HUDEP-2 (cell line): ENCODE data around the gene WDR45B.

Experiments
- DNase-seq, 76 experiments: peaks; one replicate each; lab custom pipeline; 2025; ENCODE audit not compliant: unreplicated experiment in 76 of 76; lab: John Stamatoyannopoulos, UW

Gene WDR45B

DNA sequence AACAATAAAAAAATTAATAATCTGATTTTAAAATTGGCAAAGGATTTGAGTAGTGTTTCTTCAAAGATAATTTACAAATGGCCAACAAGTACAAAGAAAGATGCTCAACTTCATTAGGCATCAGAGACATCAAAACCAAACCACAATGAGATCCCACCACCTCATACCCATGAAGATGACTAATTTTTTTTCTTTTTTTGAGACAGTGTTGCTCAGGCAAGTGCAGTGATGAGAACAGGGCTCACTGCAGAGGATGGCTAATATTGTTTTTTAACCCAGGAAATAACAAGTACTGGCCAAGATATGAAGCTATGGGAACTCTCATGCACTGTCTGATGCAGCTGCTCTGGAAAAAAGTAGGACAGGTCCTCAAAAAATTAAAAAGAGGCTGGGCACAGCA is 14.9 kb downstream of the WDR45B start:
- DNase-seq = no peak

DNA sequence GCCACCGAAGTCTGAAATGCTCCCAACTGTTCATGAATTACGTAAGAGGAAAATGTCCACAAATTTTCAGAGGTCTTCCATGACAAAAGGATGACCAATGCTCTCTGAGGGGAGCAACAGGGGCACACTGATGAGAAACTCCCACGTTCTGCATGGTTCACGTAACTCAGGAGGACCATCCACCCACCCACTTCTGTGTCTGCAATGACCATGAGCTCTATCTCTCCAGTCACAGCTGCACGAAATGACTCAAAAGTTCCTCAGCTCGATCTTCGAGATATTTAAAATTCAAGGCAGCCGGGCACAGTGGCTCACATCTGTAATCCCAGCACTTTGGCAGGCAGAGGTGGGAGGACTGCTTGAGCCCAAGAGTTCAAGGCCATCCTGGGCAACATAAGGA is 15.8 kb downstream of the WDR45B start:
- DNase-seq = peak in 5 of 76 experiments; percentile 2 to 31 (median 14)

DNA sequence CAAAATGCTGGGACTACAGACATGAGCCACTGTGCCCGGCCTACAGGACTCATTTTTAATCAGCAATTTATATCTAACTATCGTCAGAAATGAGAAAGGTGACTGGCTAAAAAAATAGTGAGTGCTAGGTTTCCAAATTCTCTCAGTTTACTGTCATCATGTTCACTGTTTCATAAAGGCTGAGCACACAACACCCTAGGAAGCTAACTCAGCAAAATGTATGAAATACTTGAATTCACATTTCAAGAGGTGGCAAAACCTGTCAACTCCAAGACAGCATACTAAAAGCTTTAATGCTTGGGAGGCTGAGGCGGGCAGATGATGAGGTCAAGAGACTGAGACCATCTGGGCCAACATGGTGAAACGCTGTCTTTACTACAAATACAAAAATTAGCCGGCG is 16.7 kb downstream of the WDR45B start:
- DNase-seq = no peak

DNA sequence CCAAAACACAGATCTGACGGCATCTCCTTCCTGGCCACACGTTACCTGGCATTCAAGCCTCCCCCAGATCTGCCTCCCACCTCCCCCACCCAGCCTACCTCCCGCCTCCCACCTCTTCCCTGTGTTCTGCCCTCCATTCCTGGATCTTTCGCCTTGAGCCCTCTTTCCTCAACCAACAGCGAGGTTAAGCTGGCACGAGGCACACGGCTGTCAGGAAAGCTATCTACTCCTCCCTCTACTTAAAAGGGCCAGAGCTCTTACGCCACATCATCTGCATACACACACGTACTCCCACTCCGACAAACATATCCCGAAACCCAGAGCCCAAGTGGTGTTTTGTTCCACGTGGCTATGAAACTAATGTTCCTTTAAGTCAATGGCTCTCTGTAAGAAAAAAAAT is 18.0 kb downstream of the WDR45B start:
- DNase-seq = no peak

DNA sequence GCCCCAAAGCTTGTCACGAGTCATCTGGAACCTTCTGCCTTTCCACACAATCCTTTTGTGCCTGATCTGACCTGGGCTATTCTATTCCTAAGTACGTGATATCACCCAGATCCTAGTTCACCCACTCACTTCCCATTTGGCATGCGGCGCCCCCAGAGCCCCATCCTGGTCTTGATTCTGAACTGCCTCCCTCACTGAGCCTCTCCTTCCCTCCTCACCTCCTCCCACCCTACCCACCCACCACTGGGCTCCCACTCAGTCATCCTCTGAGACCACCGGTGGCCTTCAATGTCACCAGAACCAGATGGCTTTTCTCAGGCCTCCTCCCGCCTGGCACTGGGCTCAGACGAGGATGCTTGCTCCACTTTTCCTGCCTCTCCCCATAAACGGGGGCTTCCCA is 18.5 kb downstream of the WDR45B start:
- no peak for DNase-seq

DNA sequence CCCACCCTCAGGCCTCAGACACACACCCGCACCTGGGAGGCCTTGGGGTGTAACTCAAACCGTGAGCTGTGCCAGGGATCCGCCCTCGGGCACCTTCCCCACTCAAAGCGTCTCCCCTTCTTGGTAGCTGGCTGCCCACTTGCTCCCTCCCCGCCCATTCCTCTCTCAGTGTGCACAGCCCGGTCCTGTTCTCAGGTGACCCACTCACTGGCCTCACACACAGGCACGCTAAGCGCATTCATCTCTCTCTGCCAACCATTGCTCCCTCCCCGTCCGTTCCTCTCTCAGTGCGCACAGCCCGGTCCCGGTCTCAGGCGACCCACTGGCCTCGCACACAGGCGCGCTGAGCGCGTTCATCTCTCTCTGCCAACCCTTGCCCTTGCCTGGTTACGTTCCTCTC is 20.8 kb downstream of the WDR45B start:
- DNase-seq = no peak

DNA sequence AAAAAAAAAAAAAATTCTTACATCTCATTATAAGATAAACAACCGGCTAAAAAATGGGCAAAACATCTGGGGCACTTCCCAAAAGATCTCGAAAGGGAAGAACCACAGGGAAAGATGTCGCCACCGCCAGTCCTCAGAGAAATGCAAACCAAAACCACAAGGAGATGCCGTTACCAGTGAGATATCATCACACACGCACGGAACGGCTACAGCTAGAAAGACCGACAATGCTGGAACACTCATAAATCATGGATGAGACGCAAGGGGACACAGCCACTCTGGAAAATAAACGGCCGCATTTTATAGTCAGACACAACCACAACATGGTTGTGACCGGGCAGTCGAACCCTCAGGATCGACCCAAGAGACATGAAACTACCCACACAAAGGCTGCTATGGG is 24.5 kb downstream of the WDR45B start:
- DNase-seq = no peak

DNA sequence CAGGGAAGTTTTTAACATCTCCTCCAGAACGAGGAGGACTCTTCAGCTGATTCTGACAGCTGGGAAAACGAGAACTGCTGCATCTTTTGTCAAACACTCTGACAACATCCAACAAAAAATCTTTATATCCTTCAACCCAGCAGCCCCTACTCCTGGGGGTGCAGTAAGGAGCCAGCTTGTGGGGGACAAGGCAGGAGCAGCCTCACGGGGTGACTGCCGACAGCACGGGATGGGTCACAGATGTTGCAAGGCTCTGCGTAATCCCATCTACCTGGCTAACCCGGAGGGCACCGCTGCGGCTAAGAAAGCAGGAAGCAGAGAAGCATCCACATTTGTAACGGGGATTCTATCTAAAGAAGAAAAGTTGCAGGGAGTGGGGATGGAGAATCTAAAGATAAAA is 28.6 kb downstream of the WDR45B start:
- DNase-seq = no peak

DNA sequence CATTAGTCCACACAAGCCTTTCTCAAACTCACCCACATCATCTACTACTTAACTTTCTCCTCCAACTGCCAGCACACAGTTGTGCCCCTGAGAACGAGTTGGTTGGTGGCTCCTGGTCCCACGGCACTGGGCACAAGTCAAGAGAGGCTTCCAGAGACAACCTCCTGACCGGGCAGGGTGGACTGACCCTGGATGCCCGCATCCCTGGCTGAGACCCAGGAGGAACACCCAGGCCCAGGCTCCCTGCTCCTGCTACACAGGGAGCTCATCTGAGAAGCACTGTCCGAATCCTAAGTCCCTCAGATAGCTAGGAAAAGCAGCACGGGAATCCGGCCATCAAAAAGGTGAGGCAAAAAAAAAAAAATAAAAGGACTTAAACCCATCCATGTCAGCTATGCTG is 29.0 kb downstream of the WDR45B start:
- no peak for DNase-seq

DNA sequence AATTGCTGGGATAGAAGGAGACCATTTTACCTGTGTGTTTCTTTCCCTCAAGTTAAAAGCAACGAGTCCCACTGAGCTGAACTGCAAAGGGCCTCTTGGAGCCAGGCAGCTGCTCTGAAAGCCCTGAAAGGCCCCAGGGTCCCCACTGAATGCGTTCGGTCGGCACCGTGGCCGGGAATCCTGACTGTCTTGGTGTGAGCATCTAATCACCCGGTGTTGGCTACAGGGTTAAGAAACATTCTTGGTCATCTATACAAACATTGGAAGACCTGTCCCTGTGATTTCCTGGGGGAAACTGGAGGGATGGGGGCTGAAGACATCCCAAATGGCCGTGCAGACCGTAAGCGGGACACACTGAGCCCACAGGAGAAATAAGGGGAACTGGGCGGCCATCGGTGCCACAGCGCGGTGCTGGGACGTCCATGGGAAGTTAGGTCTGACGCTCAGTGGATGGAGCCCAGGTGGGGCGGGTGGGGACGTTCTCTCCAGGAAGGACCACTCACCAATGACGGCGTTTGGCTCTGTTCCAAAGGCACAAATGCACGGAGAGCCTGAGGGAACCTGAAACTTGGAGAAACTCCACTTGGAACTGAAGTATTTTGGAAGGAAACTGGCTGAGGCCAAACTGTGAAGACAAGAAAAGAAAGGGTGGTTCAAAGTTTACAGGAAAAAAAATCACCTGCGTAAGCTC is 32.1 kb downstream of the WDR45B start:
- DNase-seq = no peak

DNA sequence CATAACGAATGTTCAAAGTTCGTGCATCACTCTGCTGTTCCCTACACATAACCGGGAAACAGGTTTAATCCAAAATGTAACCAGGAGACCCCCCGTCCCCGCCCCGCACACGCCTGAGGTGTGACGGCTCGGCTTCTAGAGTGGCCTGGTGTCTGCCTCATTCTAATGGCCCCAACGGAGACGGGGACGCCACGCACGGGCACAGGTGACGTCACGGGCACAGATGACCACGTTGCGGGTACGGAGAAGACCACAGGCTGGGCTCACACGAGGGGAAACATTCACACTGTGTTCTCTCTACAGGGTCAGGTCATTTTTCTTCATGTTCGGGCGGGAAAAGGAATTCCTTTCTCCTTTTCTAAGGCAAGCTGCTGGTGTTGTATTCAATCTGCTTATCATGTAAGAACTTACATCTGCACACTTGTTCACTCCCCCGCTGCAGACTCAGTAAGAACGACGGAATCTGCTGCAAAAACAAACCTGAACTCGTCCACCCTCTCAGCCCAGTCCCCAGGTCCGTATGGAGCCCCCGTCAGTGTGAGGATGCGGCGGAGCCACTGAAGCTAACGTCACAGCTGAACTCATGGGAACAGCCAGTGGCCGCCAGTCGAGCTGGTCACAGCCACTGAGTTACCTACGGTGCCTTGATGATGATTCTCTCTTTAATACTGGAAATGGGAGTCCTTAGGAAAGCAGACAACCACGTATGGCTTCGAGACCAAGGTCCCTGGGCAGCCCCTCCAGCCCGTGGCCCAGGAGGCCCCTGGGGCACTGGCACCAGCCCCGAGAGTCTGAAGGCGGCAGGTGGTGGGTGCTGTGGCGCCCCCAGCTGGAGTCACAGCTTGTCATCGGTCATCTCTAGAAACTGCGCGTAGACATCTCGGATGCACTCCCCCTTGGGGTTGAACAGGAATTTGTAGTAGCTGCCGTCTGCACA is 32.9 kb downstream of the WDR45B start:
- DNase-seq = no peak

DNA sequence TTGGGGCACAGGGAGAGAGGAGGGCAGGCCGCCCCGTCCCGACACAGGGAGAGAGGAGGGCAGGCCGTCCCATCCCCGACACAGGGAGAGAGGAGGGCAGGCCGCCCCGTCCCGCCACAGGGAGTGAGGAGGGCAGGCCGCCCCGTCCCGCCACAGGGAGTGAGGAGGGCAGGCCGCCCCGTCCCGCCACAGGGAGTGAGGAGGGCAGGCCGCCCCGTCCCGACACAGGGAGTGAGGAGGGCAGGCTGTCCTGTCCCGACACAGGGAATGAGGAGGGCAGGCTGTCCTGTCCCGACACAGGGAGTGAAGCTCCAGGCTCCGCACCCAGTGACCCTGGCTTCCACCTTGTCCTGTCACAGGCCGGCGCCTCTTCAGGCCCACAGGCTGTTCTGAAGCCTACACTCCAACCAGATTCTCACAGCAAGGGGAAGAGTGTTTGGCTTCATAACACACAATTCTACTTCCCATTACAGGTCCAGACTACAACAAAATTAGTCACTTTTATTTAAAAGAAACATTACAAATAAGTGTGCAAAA is 34.1 kb downstream of the WDR45B start:
- DNase-seq = no peak

DNA sequence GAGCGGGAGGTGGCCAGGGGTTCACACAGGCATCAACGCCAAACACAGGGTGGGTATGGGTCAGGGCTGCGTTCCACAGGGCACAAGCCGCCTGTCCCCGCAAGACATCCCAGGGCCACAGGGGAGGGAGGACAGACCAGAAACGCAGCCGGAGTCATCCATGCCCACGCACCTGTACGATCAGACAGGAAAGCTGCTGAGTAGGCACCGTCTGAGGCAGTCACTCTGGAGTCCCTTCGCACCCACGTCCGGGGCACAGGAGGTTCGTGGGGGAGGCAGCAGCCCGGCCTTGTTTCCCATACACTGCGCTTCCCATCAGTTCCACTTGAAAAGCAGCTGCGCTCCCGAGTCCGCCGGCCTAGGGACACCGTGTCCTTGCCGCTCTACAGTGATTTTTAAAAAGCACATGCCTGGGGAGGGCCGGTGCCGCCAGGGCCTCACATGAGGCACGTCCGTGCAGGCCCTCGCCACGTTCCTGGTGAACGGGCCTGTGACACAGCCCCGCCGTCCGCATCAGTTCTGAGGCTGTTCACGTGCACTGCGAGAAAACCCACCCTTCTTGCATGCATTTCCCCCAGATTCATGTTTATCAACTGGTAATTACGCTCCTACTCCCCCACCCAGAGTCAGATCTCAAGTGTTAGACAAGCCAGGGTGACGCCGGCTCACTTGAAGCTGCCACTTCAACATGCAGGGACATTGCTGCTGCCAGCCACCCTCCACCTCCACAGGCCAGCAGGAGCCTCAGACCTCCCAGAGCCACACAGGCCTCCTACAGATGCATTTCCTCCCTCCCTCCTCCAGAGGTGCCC is 34.8 kb downstream of the WDR45B start:
- no peak for DNase-seq

DNA sequence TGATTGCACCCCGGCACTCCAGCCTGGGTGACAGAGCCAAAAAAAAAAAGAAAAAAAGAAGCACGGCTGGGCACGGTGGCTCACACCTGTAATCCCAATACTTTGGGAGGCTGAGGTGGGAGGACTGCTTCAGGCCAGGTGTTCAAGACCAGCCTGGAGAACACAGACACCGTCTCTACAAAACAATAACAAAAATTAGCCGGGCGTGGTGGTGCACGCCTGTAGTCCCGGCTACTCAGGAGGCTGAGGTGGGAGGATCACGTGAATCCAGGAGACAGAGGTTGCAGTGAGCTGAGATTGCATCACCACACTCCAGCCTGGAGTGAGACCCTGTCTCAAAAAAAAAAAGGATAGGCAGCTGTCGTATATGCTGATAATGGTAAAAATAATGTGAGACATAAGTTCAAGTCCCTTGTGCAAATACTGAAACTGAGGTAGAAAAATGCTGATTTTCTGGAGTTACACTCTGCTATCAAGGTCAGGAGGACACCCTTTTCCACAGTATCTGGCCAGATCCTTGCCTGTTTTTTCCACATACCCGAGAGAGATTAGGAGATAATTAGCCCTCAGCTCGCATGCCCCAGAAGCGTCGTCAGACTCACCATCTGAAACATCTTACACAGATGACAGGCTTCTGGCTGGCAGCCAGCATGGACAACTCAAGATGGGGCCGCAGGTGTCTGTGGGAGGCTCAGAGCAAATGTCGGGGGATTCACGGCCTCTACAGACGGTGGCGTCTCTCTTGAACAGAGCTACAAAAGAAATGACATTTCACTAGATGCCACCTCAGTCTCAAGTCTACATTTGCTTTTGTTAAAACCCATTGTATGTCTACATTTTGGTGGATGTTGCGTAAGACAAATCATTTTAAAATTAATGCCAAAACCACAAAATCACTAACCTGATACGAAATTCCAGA is 36.8 kb downstream of the WDR45B start:
- DNase-seq = peak in 18 of 76 experiments; percentile 6 to 65 (median 25)

DNA sequence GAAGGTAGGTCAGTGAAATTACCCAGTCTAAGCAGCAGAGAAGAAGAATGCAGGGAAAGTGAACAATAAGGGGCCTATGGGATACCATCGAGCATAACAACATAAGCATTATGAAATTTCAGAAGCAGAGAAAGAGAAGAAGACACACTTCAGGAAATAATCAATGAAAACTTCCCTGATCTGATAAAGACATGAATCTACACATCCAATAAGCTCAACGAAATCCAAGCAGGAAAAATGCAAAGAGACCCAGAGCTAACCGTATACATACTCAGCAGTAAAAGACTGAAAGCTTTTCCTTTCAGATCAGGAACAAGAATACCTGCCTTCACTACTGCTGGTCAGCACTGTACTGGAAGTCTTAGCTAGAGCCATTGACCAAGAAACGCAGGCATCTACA is 38.6 kb downstream of the WDR45B start:
- no peak for DNase-seq

DNA sequence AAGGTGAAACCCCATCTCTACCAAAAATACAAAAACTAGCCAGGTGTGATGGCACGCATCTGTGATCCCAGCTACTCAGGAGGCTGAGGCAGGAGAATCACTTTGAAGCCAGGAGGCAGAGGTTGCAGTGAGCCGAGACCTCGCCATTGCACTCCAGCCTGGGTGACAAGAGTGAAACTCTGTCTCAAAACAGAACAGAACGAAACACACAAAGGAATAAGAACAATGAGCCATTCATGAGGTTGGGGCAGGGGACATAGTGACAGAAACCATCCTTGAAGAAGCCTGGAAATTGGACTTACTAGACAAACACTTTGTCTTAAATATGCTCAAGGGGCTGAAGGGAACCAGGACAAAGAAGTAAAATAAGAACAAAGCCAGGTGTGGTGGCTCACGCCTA is 39.4 kb downstream of the WDR45B start:
- no peak for DNase-seq

DNA sequence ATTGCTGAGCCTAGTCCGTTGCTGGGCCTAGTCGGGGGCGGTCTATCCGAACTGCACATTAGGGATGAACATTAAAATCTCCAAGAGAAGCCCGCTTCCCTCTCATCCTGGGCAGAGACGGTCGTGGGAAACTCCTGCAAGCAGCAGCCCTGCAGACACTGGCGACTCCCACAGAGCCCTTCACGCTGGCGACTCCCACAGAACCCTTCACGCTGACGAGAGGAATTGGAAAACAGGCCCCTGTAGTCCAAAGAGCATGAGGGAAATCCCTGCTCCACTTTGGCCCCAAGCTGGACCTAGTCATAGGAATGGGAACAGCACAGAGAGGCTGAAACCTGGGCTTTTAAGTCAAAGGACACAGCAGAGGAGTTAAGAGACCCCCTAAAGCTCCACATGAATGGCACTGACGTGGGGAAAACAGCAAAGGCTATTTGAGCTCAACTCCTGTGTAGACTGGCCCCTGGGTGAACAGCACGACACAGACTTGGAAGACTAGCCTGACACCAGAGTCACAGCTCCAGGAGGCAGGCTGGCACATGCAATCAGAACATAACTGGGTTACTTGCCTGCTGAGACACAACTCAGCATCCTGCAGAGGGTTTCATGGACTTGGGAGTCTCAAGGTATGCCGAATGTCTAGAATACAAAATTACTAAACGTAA is 42.2 kb downstream of the WDR45B start:
- DNase-seq = no peak

DNA sequence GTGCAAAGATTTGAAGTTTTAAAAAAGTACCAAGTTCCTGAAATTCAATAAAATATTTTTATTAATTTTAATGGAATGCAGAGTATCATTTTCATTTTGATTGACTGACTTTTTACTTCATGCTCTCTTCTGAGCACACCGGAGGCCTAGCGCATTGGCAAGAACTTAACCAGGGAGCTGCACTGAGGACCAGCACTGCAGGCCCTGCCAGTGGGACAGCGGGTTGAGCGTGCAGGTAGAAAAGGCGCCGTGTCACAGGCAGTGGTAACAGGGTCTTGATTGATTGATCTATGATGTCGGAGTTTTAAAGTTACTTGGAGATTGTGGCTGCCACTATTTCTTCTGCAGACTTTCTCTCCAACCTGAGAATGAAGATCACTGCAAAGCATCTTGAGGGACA is 43.7 kb downstream of the WDR45B start:
- no peak for DNase-seq

DNA sequence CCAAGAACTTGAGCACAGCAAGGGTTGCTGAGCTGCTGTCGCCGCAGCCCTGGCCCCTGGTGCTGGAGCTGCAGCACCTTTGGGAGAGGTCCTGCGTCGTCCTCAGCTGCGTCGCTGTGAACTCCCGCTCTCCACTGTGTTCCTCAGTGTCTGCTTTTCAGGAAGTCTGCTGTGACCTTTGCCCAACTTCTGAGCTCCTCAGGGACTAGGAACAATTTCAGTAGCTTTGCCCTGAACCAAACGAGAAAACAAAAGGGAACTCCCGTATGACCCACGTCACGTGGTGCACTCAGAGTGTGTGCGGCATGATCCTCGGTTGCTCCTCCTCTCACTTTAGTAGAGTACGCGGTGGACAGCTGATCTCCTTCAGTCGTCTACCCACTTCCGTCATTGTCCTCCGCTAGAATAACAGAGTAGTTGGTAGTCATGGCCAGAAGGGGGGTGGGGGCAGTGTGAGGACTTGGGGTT is 44.2 kb downstream of the WDR45B start:
- DNase-seq = peak in 13 of 76 experiments; percentile 7 to 37 (median 18)
